Activated naive CD4-positive, alpha-beta T cell treated with anti-CD3 and anti-CD28 coated beads for 36 hours (primary cell): ENCODE measurements around the gene CHKA. TPM values are rescaled to one million over a fixed set of nuclear protein-coding genes. Genes with fewer than 3 reads are reported as not detected.

Experiments used
- CTCF ChIA-PET: fragments of 350-600 bp; sonication (Branson Sonifier 250); formaldehyde crosslinking; loops from one replicate; lab custom pipeline; 2021; ENCODE audit warnings: antibody characterized with exemption; lab: Charles Lee
- DNase-seq: peaks from one replicate; pipeline ENCODE4 v3.0.0-alpha.2; 2020
- H3K27ac Mint-ChIP-seq: one replicate; pipeline ENCODE4 v1.8.0; 2021; ENCODE audit warnings: mild to moderate bottlenecking, mixed read lengths
- H3K27me3 Mint-ChIP-seq: one replicate; pipeline ENCODE4 v1.8.0; 2021; ENCODE audit warnings: low read depth, mixed read lengths
- H3K36me3 Mint-ChIP-seq: one replicate; pipeline ENCODE4 v1.8.0; 2021; ENCODE audit warnings: low read depth, mixed read lengths
- H3K4me1 Mint-ChIP-seq: one replicate; pipeline ENCODE4 v1.8.0; 2021; ENCODE audit warnings: low read depth, mixed read lengths
- H3K4me3 Mint-ChIP-seq: one replicate; pipeline ENCODE4 v1.8.0; 2021; ENCODE audit warnings: mild to moderate bottlenecking, moderate library complexity, mixed read lengths
- H3K9me3 Mint-ChIP-seq: one replicate; pipeline ENCODE4 v1.8.0; 2021; ENCODE audit warnings: mixed read lengths
- intact Hi-C: fragments of 100-400 bp; cut with micrococcal nuclease; formaldehyde crosslinking; loops from one replicate; pipeline ENCODE4 v1.15.1; 2023
- total RNA-seq, 2 experiments: library from RNA; stranded (reverse); gene quantifications; one replicate each; pipeline ENCODE4 v1.2.3, GENCODE V29; 2021

CHKA gene
- total RNA-seq, 2 experiments from 2014 or later: 6.8 to 7.1 TPM

DNA sequence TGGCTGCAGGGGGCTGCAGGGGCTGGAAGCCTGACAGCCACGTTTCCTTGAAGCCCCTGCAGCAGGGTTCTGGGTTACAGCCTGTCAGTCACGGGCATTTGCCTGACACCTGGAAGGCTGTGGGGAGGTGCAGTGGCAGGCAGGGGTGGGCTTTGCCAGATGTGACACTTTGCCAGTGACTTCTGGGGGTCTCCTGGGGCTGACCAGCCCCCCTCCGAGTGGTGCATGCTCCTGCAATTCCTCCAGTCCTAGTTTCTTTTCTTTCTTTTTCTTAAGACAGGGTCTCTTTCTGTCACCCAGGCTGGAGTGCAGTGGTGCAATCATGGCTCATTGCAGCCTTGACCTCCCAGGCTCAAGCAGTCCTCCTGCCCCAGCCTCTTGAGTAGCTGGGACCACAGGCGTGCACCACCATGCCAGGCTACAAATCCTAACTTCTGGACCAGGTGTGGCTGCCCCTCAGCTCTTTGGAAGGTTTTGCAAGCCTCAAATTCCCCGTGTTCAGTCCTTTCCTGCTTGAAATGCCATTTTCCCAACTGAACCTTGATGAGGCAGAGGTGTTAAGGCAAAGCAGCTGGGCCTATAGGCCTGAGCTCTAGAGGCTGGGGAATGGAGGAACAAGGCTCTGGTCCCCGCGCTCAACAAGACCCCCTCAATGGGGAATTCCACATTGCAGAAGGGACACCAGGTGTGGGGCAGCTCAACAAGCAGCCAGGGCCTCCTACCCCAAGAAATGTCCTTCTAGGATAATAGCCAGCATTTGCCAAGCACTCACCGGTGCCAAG is 20.2 kb upstream of the CHKA start:
- Mint-ChIP-seq H3K27ac (no peak overlapping the region), H3K9me3 (no peaks in the 10 kb centered on the region), H3K27me3 (no peaks in the 10 kb centered on the region), H3K4me1 (peaks cover 11% of the 10 kb centered on the region), H3K36me3 (no peaks in the 10 kb centered on the region), H3K4me3 (no peak overlapping the region)
- CTCF ChIA-PET: interaction anchor here (0.6 to 0.7 kb wide), 2 partner anchors 116 to 1206 kb away, joined by 3 read pairs; no protein-coding TSS in a partner anchor
- intact Hi-C loops: loop anchor here (1.0 to 2.0 kb wide), 2 partner anchors 21 to 41 kb away; partner anchors contain the start of gene CHKA
- no peak for DNase-seq

DNA sequence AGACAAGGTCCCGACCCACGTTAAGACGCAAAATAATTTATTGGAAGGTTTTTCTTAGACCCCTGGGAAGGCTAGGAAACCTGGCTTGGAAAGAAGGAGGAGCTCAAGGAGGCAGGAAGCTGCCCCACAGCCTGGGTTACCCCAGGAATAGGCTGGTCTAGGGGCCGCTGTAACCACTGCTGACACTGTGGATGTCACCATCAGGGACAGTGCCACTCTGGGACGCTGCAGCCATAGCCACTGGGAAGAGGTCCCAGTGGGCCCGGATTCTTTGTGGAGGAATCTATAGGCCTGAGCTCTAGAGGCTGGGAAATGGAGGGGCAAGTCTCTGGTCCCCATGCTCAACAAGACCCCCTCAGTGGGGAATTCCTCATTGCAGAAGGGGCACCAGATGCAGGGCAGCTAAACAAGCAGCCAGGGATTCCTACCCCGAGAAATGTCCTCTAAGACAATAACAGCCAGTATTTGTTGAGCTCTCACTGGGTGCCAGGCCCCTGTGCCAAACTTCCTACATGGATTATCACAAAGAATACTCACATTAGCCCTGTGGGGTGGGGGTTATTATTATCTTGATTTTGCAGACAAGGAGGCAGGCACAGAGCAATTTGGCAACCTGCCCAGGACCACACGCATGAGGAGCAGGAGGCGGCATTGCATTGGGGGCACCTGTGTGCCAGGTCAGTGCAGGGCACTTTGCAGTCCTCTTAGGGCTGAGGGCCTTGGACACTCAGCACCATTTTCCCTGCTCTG is 19.5 kb upstream of the CHKA start:
- peaks cover 11% of the 10 kb centered on the region for H3K4me1 Mint-ChIP-seq
- no peak for DNase-seq
- no peaks in the 10 kb centered on the region for H3K36me3 Mint-ChIP-seq
- no peak overlapping the region for H3K4me3 Mint-ChIP-seq
- CTCF ChIA-PET: interaction anchor here (0.6 kb wide), 1 partner anchor 1205 kb away, joined by 3 read pairs; no protein-coding TSS in a partner anchor
- no peak overlapping the region for H3K27ac Mint-ChIP-seq
- intact Hi-C loops: no loop called here
- no peaks in the 10 kb centered on the region for H3K9me3 Mint-ChIP-seq
- H3K27me3 Mint-ChIP-seq: no peaks in the 10 kb centered on the region

DNA sequence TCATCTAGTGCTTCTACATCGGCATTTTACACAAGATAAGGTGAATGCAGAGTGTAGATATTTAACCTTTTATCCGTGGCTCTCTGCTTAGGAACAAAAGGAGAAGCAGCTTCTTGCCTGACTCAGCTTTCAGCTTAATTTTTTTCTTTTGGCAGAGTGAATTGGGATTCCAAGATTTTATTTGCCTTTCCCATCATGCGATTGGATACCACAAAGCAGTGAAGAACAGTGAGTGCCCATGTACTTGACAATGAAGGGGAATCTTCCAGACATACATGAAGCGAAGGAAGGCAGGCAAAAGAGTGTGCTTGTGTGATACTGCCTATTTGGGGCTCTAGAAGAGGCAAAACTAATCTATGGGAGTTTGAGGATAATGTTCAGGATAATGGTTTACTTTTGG is 17.0 kb upstream of the CHKA start:
- CTCF ChIA-PET: interaction anchor here (0.6 to 0.9 kb wide), 3 partner anchors 12 to 229 kb away, joined by 3 read pairs; no protein-coding TSS in a partner anchor
- DNase-seq: no peak
- H3K36me3 Mint-ChIP-seq: peaks cover 2% of the 10 kb centered on the region
- H3K4me3 Mint-ChIP-seq: no peak overlapping the region
- no peaks in the 10 kb centered on the region for H3K27me3 Mint-ChIP-seq
- intact Hi-C loops: no loop called here
- H3K27ac Mint-ChIP-seq: no peak overlapping the region
- H3K9me3 Mint-ChIP-seq: peaks cover 3% of the 10 kb centered on the region
- H3K4me1 Mint-ChIP-seq: peaks cover 13% of the 10 kb centered on the region

DNA sequence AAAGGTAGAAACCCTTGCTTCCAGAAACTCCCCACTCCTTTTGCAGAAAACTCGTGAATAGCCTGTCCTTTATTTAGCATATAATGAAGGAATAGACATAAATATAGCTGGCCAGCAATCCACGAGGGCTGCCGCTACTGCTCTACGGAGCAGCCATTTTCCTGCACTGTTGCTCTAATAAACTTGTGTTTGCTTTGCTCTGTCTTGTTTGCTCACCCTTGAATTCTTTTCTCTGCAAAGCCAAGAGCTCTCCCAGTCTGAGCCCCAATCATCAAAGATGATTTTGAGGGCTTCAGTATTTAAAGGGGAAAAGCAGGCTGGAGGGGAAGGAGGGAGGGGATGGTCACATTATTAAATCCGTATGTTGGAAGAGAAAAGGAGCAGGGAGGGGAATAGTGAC is 16.6 kb upstream of the CHKA start:
- H3K36me3 Mint-ChIP-seq: peaks cover 2% of the 10 kb centered on the region
- H3K9me3 Mint-ChIP-seq: peaks cover 4% of the 10 kb centered on the region
- no peak overlapping the region for H3K27ac Mint-ChIP-seq
- H3K4me1 Mint-ChIP-seq: peaks cover 13% of the 10 kb centered on the region
- no peaks in the 10 kb centered on the region for H3K27me3 Mint-ChIP-seq
- CTCF ChIA-PET: interaction anchor here (0.6 kb wide), 1 partner anchor 12 kb away, joined by 3 read pairs; no protein-coding TSS in a partner anchor
- intact Hi-C loops: no loop called here
- no peak for DNase-seq
- H3K4me3 Mint-ChIP-seq: no peak overlapping the region

DNA sequence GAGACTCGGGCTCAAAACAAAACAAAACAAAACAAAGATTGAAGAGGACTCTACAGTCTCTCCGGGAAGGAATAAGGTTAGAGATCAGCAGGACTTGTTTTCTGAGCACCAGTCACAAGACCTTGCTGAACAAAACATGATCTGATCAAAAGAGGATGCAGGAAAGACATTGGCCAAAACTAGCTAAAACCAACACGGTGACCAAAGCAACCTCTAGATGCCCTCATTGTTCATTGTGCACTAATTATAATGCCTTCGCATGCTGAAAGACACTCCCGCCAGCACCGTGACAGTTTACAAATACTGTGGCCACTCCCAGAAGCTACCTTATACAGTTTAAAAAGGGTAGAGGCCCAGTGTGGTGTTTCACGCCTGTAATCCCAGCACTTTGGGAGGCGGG is 15.7 kb upstream of the CHKA start:
- Mint-ChIP-seq H3K9me3 (peaks cover 11% of the 10 kb centered on the region), H3K27ac (no peak overlapping the region), H3K4me1 (peaks cover 8% of the 10 kb centered on the region), H3K36me3 (peaks cover 9% of the 10 kb centered on the region), H3K27me3 (no peaks in the 10 kb centered on the region), H3K4me3 (no peak overlapping the region)
- DNase-seq: no peak
- intact Hi-C loops: no loop called here
- CTCF ChIA-PET: no interaction called here

DNA sequence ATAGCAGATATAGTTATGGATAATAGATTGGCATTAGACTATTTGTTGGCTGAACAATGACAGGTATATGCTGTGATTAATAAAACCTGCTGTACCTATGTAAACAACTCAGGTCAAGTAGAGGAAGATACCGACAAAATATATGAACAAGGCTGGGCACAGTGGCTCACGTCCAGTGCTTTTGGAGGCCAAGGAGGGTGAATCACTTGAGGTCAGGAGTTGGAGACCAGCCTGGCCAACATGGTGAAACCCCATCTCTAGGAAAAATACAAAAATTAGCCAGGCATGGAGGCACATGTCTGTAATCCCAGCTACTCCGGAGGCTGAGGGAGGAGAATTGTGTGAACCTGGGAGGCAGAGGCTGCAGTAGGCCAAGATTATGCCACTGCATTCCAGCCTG is 14.0 kb upstream of the CHKA start:
- no peak for DNase-seq
- H3K4me3 Mint-ChIP-seq: no peak overlapping the region
- H3K27ac Mint-ChIP-seq: no peak overlapping the region
- CTCF ChIA-PET: interaction anchor here (0.6 kb wide), 1 partner anchor 47 kb away, joined by 5 read pairs; no protein-coding TSS in a partner anchor
- intact Hi-C loops: no loop called here
- peaks cover 9% of the 10 kb centered on the region for H3K36me3 Mint-ChIP-seq
- peaks cover 12% of the 10 kb centered on the region for H3K9me3 Mint-ChIP-seq
- no peaks in the 10 kb centered on the region for H3K27me3 Mint-ChIP-seq
- H3K4me1 Mint-ChIP-seq: peaks cover 2% of the 10 kb centered on the region

DNA sequence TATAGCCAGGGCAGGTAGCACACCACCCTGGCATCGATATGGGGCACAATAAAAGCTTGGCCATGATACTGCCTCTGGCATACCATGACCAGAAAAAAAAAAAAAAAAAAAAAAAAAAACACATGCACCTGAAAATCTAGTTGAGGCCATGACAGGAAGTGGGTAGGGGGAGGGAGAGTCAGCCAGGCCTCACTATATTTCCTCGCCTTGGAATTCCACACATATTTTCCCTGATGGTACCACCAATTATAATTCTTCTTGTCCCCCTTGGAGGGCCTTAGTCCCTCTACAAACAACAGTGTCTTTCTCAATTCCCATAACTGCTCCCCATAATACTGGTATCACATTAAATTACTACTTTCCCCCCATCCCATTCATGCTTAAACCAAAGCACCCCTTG is 12.6 kb upstream of the CHKA start:
- peaks cover 12% of the 10 kb centered on the region for H3K9me3 Mint-ChIP-seq
- H3K27me3 Mint-ChIP-seq: peaks cover 10% of the 10 kb centered on the region
- CTCF ChIA-PET: no interaction called here
- no peak overlapping the region for H3K27ac Mint-ChIP-seq
- peaks cover 2% of the 10 kb centered on the region for H3K4me1 Mint-ChIP-seq
- H3K36me3 Mint-ChIP-seq: peaks cover 9% of the 10 kb centered on the region
- DNase-seq: no peak
- intact Hi-C loops: no loop called here
- no peak overlapping the region for H3K4me3 Mint-ChIP-seq

DNA sequence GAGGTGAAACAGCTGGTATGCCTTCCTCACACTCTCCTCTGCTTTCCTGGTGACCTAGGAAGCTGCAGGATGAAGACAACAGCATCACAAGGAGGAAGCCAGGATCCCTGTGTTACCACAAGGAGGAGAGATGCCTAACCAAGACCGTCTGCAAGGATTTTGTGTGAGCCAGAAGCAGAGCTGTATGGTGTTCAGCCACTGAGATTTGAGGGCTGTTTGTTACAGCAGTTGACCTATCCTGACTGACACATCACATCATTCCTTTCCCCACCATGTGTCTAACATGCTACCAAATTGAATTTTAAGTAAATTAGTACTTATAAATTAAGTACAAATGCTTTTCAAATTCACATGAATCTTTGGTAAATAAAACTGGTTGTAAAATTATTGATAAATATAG is 8.9 kb upstream of the CHKA start:
- CTCF ChIA-PET: no interaction called here
- Mint-ChIP-seq H3K9me3 (peaks cover 12% of the 10 kb centered on the region), H3K27ac (no peak overlapping the region), H3K4me1 (peaks cover 4% of the 10 kb centered on the region), H3K27me3 (peaks cover 14% of the 10 kb centered on the region), H3K4me3 (no peak overlapping the region), H3K36me3 (peaks cover 9% of the 10 kb centered on the region)
- intact Hi-C loops: no loop called here
- DNase-seq: no peak

DNA sequence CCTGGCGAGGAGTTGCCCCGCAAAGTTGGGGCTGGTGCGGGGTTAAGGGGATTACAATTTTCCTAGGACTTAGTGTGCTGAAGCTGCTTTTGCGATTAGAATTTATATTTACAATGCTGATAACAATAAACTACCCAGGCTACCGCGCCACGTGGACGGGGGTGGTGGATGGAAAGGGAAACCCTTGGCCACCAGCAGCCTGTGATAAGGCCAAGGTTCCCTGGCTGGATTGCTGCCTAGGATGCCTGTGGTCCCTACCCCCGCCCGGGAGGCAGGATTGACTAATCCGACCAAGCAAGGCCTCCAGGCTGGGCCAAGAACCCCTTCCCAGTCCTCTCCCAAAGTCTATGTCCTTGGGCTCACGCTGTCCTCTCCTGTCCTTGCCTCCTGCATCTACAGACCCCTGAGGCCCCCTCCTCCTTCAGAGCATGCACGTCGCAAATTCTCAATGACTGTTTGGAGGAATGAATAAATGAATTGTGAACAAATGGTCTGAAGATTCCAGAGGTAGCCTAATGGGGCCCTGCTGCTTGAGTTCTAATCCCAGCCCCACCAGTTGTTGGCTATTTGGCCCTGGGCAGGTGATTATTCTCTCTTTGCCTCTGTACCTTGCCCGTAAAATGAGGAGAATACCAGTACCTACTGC is 7.6 kb upstream of the CHKA start:
- intact Hi-C loops: loop anchor here (10.0 kb wide), 1 partner anchor 124 kb away; the partner anchor contains the start of gene UNC93B1
- H3K4me3 Mint-ChIP-seq: no peak overlapping the region
- peaks cover 14% of the 10 kb centered on the region for H3K27me3 Mint-ChIP-seq
- no peak for DNase-seq
- H3K9me3 Mint-ChIP-seq: peaks cover 10% of the 10 kb centered on the region
- CTCF ChIA-PET: no interaction called here
- peaks cover 3% of the 10 kb centered on the region for H3K4me1 Mint-ChIP-seq
- no peak overlapping the region for H3K27ac Mint-ChIP-seq
- peaks cover 8% of the 10 kb centered on the region for H3K36me3 Mint-ChIP-seq

DNA sequence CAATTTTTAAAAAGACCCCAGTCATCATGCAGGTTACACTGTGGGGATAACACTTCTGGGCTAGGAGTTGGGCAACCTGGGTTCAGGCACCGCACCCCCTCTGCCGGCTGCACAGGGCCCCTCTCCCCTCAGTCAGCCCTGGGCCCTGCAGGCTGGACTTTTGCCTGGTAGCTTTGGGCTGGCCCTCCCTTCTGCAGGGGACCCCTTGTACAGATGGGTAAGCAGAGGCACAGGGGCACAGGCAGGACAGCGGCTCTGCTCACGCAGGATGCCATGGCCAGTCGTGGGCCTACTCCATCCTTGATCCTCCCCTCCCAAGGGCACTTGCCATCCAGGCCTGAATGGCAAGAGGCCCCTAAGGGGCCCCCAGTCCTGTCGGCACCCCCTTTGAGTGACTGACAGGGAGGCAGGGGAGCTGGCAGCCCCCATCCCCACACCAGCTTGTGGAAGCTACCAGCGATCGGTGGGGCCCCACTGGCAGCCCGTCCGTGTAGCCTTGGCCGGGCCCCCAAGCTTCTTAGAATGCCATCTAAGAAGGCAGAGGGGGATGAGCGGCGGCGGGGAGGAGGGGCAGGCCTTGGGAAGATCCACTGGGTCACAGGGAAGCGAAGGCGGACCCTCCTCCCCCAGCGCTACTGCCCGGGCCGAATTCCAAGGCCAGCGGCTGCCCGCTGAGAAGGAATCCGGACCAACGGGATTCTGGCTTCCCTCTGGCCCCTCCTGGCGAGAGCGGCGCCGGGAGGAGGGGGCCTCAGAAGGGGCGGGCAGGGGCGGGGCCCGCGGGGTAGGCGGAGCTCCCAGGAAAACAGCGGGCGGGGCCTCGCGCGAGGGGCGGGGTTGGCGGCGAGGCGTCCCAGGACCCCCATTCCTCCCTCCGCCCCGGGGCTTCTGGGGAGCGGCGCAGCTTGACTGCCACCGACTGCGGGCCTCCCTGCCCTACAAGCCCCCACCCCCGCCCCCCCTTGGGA is 6.8 kb upstream of the CHKA start:
- Mint-ChIP-seq H3K9me3 (peaks cover 9% of the 10 kb centered on the region), H3K27me3 (peaks cover 14% of the 10 kb centered on the region), H3K27ac (no peak overlapping the region), H3K36me3 (peaks cover 8% of the 10 kb centered on the region), H3K4me3 (no peak overlapping the region), H3K4me1 (peaks cover 2% of the 10 kb centered on the region)
- intact Hi-C loops: loop anchor here (10.0 kb wide), 1 partner anchor 123 kb away; the partner anchor contains the start of gene UNC93B1
- DNase-seq: no peak
- CTCF ChIA-PET: no interaction called here

DNA sequence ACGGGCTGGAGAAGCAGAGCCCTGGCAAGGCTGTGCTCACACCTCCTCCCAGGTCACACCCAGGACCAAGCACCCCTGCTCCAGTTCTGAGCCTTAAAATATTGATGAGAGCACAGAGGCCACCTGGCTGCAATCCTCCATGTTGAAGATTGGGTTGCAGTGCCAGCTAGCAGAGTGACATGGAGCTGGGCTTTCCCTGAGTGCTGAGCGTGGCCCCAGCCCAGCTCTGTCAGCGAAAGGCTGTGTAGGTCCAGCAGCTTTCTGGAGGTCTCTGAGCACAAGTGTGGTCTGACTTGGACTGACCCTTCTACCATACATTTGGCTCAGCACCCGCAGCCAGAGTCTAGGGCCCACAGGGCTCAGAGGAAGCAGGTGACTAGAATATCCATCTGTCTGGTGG is 4.0 kb upstream of the CHKA start:
- intact Hi-C loops: loop anchor here (10.0 kb wide), 1 partner anchor 120 kb away; the partner anchor contains the start of gene UNC93B1
- DNase-seq: no peak
- no peaks in the 10 kb centered on the region for H3K9me3 Mint-ChIP-seq
- no peak overlapping the region for H3K27ac Mint-ChIP-seq
- peaks cover 9% of the 10 kb centered on the region for H3K4me1 Mint-ChIP-seq
- H3K4me3 Mint-ChIP-seq: no peak overlapping the region
- CTCF ChIA-PET: no interaction called here
- no peaks in the 10 kb centered on the region for H3K36me3 Mint-ChIP-seq
- H3K27me3 Mint-ChIP-seq: peaks cover 14% of the 10 kb centered on the region
